HCT116 (cell line): ENCODE measurements around the gene UMAD1.
A peak's percentile ranks its signal among the peaks of the same experiment; 100 is the strongest.

ENCODE experiments used
- CBX3 ChIP-seq: IDR thresholded peaks from 2 replicates; pipeline ENCODE4 v1.6.1; 2012; ENCODE audit warnings: low read depth
- CTCF ChIP-seq, 3 experiments: fragments of 200-600 bp in 1 of 3; sonication (generic) in 1 of 3; IDR thresholded peaks in 2 of 3; conservative IDR thresholded peaks in 1 of 3; 2 replicates each; pipeline ENCODE4 v1.5.1; 2012 to 2017; ENCODE audit warnings: low read depth in 2 of 3, low read length in 2 of 3, antibody characterized with exemption in 1 of 3, borderline replicate concordance in 1 of 3, control low read depth in 1 of 3, mild to moderate bottlenecking in 1 of 3, mixed read lengths in 1 of 3, mixed run types in 1 of 3, moderate library complexity in 1 of 3; ENCODE audit not compliant: insufficient read depth in 1 of 3
- FOSL1 ChIP-seq: IDR thresholded peaks from 2 replicates; pipeline ENCODE4 v1.6.1; 2012; ENCODE audit warnings: low read depth
- POLR2A ChIP-seq: IDR thresholded peaks from 2 replicates; pipeline ENCODE4 v1.7.0; 2011; ENCODE audit warnings: borderline replicate concordance; ENCODE audit not compliant: insufficient read depth, insufficient read length; ENCODE audit errors: extremely low read depth
- REST ChIP-seq: IDR thresholded peaks from 2 replicates; pipeline ENCODE4 v1.6.1; 2012; ENCODE audit warnings: low read depth
- ZNF274 ChIP-seq: fragments of 200-500 bp; sonication (Bioruptor generic); IDR thresholded peaks from 2 replicates; pipeline ENCODE4 v1.6.1; 2014; ENCODE audit warnings: mild to moderate bottlenecking, low read depth, low read length, inconsistent platforms

GRCh38 chr7:7693881-7694280, 53.3 kb downstream of the UMAD1 start:
- TF ChIP-seq CTCF (IDR thresholded peaks at IDR 0.05 in 2 of 3, conservative IDR thresholded peaks at IDR 0.05 in 1 of 3; ENCODE audit: borderline replicate concordance in 1 of 3, insufficient read depth in 1 of 3, low read depth in 2 of 3, low read length in 2 of 3): no peak
- TF ChIP-seq FOSL1: peak; percentile 57; the same call in 1 of the 2 replicates
- TF ChIP-seq CBX3: no peak
- TF ChIP-seq REST: no peak
- no peak for TF ChIP-seq POLR2A
- no peak for TF ChIP-seq ZNF274
